Mononuclear cell (primary cell): ENCODE results near the gene TRPM5. TPM values are rescaled to one million over a fixed set of nuclear protein-coding genes. Genes with fewer than 3 reads are reported as not detected.

Experiments used
- H3K27me3 ChIP-seq: 2 replicates; pipeline ENCODE4 v1.6.0; 2011; ENCODE audit warnings: low read length, control low read depth; ENCODE audit not compliant: insufficient read depth
- H3K4me1 ChIP-seq: 2 replicates; pipeline ENCODE4 v1.5.1; 2011; ENCODE audit warnings: mild to moderate bottlenecking, low read length, control low read depth; ENCODE audit not compliant: insufficient read depth
- H3K4me3 ChIP-seq: 2 replicates; pipeline ENCODE4 v1.5.1; 2011; ENCODE audit warnings: mild to moderate bottlenecking, low read length, moderate library complexity
- H3K9me3 ChIP-seq: 2 replicates; pipeline ENCODE4 v1.5.1; 2011; ENCODE audit warnings: low read depth, mild to moderate bottlenecking, control low read depth, low read length
- total RNA-seq: library from RNA; depleted of rRNA; stranded (reverse); fragments of >200 nt; gene quantifications from one replicate; pipeline ENCODE4 v1.2.3, GENCODE V29; 2012

TRPM5 gene
- total RNA-seq, 1 donor: 0.10 TPM

DNA sequence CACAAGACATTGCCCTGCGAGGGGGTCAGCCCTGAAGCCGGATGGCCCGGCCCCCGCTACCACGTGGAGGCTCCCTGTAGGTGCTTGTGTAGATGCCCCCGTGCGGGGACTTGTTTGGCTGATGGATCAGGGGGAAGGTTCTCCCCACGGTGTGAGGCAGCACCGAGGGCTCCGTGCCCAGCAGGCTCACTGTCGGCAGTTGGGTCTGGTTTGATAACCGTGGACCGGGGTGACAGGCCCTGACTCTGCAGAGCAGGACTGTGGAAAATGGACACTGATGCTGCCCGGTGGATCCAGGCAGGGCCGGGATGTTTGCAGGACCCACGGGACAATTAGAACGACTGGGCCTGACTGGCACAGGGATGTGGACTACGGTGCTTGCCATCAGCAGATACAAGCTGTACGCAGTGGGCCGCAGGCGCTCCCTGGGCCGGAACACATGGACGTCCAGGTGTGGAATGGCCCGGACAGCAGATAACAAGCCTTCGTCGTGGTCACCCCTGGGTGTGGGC lies 19.5 kb upstream of the TRPM5 start:
- Histone ChIP-seq H3K9me3 (no peaks in the 10 kb centered on the region), H3K4me3 (no peak overlapping the region), H3K27me3 (no peaks in the 10 kb centered on the region), H3K4me1 (peaks cover 33% of the 10 kb centered on the region)

DNA sequence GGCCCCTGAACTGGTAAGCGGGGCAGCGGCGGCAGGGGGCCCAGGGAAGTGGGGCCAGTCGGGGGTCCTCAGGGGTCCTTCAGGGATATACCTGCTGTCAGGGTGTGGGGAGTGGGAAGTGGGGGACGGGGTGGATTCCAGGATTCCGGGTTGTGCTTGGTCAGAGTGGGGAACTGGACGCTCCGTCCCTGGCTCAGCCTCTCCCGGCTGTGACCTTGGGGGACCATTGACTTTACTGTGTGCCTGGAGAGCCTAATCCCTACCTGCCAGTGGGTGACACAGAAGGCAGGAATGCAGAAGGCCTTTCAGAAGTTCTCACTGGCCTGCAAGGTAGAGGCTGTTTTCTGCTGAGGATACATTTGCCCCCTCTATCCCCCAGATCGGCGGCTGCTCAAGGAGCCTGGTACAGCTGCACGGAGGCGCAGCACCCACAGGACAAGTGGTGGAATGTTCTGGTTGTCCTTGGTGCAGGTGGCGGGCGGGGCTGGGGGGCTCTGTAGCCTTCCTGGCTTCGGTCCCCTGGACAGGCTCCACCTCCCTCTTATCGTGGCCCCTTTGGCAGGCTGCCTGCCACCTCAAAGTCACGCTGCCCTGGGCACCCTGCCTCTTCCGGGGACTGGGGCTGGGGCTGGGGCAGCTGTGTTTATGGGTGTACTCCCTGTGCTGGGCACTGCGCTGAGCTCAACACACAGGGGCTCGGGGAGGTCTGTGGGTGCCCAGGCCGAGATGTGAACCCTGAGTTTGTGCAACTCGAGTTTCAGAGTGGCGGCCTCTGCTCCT lies 18.9 kb upstream of the TRPM5 start:
- Histone ChIP-seq H3K4me1 (peaks cover 27% of the 10 kb centered on the region), H3K4me3 (no peak overlapping the region), H3K9me3 (no peaks in the 10 kb centered on the region), H3K27me3 (no peaks in the 10 kb centered on the region)

DNA sequence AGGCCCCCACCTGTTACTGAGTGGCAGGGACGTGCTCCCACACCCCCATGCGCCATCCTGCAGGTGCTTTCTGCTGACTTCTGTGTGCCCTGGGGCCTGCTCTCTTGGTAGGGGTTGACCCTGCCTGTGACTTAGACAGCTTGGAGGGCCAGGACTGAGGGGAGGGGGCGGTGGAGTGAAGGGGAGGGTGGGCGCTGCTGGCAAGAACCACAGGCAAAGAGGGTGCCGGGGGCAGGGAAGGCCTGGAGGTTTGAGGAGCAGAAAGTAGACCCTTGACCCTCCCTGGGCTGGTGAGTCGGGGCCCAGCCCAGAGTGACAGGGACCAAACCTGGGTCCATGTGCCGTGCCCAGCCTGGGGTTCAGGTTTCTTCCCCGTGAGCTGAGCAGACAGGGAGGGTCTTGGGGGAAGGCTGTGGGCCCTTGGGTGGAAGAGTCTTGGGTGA lies 18.2 kb upstream of the TRPM5 start:
- Histone ChIP-seq H3K4me1 (peaks cover 21% of the 10 kb centered on the region), H3K27me3 (no peaks in the 10 kb centered on the region), H3K9me3 (no peaks in the 10 kb centered on the region), H3K4me3 (no peak overlapping the region)

DNA sequence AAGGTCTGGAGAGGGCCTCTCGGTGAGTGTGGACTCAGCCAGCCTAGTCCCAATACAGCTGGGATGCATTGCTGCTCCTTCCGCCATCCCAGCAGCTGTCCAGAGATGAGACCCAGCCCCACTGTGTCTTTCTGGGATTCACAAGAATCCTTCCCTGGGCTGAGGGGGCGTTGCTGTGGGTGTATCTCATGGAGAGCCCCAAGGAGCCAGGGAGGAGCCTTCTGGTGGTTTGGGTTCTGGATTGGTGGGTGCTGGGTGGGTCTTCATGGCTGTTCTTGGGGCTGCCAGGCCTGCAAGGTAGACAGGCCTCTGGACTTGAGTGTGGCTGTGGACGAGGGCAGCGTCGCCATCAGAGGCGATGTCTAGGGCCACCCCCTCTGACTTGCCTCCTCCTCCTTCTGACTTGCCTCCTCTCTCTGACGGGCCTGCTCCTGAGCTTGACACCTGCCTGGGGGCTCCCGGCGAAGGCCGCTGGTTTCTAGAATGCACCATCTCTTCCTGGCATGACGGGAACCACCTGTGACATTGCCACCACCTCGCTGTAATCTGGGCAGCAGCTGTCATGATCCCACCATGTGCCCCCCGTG lies 17.7 kb upstream of the TRPM5 start:
- Histone ChIP-seq H3K9me3 (no peaks in the 10 kb centered on the region), H3K4me3 (no peak overlapping the region), H3K4me1 (peaks cover 16% of the 10 kb centered on the region), H3K27me3 (no peaks in the 10 kb centered on the region)

DNA sequence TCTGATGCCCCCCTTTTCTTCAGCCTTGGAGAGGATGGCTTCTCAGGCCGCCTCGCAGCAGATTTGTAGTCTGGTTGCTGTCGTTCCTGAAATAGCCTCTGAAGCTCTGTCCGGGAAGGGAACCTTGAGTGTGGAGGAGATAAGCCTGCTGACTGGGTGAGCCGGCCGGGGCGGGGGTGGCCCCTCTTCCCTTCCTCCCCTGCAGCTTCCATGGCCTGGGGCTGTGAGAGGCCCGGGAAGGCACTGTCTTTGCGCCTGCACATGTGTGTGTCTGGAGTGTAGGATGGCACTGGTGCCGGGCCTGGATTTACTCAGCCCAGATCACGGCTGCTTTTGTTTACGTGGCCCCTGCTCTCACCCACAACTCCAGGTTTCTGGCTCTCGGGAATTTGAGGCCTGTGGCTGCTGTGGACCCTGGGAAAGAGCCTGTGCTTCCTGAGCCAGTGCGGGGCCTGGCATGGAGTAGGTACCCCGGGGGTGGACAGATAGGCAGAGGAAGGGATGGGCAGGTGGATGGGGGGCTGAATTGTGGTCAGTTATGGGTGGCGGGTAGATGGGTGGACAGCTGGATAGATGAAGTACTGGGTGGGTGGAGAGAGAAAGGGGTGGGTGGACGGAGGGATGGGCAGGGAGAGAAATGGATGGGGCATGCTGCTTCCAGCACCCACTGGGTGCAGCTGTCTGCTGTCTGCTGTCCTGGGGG lies 17.1 kb upstream of the TRPM5 start:
- peaks cover 9% of the 10 kb centered on the region for H3K4me1 ChIP-seq

DNA sequence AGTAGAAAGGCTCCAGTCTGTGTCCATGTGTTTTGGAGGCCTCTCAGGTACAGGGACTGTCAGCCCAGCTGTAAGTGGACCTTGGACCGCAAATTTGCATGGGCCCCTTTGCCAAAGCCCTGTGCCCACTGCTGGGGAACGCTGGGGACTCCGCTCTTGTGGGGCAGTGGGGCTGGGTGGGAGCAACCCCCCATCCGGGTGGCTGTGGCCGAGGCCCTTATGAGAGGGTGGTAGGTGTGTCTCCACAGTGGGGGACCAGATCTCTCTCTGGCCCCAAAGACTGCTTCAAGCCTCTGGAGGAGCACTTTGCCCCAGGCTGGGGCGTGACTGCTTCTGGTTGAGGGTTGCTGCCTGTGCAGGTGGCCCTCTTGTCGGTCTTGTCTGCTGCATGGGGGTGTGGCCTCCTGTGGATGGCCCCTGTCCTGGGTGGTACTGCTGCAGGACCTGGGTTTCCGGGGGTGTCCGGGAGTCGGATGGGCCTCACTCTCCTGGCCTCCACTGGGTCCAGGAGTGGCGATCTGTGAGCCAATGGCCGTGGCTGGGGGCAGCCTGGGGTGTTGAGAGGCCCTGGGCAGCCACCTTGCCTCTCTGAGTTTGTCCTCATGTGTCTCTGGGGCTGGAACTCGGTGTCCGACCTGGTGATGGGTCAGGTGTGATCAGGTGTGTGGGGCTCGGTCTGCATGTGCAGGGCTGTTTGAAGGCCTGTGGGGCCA lies 16.4 kb upstream of the TRPM5 start:
- no peak overlapping the region for H3K4me3 ChIP-seq
- H3K27me3 ChIP-seq: no peaks in the 10 kb centered on the region
- no peaks in the 10 kb centered on the region for H3K9me3 ChIP-seq
- H3K4me1 ChIP-seq: peaks cover 2% of the 10 kb centered on the region

More for the DNA sequence above, 17.1 kb upstream of the TRPM5 start:
- H3K27me3 ChIP-seq: no peaks in the 10 kb centered on the region
- H3K9me3 ChIP-seq: no peaks in the 10 kb centered on the region
- H3K4me3 ChIP-seq: no peak overlapping the region

DNA sequence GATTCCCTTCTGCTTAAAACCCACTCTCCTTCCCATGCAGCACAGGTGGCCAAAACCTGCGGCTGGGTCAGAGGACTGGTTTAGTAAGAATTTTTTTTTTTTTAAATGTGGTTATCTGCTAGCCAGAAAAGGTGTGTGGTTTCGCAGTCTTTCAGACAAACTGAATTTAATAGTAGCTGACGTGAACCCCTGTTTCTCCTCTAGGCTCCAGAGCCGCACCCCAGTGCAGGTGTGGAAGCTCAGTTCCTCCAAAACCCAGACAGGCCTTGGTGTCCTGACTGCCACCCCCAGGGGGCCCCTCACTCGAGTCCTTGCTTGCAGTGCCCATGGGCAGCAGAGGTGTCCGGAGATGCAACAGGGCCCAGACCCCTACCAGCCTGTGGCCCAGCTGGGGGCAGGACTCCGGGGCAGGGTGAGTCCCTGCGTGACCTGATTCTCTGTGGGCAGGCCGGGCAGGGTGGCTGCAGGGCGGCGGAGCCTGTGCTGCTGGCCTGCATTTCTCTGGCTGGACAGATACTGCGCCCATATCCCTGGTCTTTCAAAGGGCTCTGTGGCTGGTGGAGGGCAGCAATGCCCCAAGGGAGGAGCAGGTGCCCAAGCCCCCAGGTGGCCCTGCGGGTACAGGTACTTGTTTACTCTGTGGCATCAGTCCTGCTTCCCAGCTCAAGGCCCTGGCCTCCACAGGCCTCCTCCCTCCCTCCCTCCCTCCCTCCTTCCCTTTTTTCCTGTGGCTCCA lies 15.7 kb upstream of the TRPM5 start:
- no peak overlapping the region for H3K4me3 ChIP-seq
- no peaks in the 10 kb centered on the region for H3K9me3 ChIP-seq
- no peaks in the 10 kb centered on the region for H3K27me3 ChIP-seq
- no peaks in the 10 kb centered on the region for H3K4me1 ChIP-seq

DNA sequence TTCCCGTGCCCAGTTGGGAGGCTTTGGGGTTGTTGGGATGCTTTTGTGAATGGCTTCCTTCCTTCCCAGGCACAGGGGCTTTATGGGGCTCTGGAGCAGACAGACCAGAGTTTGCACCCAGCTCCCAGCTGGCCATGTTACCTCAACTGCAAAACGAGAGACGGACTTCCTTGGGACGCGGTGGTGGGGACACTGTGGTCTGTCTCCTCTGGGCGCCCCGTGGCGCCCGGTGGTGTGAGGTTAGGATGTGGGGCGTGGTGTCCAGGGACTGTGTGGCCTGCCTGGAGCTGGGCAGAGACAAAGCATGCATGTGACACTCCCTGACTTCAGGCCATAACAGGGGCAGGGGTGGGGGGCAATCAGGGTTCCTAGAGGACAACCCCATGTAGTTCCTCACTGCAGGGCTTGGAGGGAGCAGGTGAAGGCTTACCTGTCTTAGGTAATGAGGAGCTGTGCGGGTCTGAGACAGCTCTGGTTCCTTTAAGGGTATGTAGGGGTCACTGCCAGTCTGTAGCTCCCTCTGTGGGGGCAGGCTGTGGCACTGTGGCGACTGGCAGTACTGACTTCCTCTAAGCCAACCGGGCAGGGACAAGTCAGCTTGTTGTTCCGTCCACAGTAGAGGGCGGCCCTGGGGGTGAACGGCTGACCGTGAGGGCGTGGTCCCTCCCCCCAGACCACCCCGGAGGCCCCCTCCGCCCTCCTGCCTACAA lies 14.9 kb upstream of the TRPM5 start:
- H3K27me3 ChIP-seq: no peaks in the 10 kb centered on the region
- no peaks in the 10 kb centered on the region for H3K4me1 ChIP-seq
- no peaks in the 10 kb centered on the region for H3K9me3 ChIP-seq
- no peak overlapping the region for H3K4me3 ChIP-seq

DNA sequence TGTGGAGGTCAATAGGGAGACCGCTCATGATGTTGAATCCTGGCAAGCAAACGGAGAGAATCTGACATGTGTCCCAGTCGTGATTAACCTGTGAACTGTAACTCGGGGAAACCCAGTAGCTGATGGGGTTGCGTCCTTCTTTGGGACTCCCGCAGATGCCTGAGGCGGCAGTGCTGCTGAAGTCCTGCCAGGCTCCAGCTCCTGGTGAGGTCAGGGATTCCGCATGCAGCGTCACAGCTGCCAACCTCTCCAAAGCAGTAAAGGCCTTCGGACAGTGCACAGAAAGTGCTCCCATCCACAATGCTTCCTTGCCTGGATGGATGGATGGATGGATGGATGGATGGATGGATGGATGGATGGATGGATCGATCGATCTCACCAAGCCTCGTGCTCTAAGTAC lies 14.0 kb upstream of the TRPM5 start:
- H3K4me1 ChIP-seq: no peaks in the 10 kb centered on the region
- H3K4me3 ChIP-seq: no peak overlapping the region
- no peaks in the 10 kb centered on the region for H3K27me3 ChIP-seq
- H3K9me3 ChIP-seq: no peaks in the 10 kb centered on the region

DNA sequence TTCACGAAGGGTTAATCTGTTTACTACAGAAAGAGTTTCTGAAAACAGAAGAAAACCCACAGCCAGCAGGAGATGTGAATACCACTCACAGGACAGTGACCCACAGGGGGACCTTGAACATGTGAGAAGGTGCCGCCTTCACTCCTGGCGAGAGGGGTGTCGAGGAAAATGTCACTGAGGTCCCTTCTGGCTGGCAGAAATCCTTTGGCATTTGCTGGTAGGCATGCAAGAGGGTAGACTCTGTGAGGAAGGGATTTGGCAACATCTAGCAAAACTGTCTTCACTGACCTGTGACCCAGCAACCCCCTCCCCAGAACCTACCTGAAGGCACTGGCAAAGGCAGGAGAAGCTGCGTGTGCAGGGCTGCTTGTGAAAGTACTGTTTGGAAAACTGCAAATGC lies 9.1 kb upstream of the TRPM5 start:
- Histone ChIP-seq H3K4me3 (no peak overlapping the region), H3K27me3 (no peaks in the 10 kb centered on the region)

DNA sequence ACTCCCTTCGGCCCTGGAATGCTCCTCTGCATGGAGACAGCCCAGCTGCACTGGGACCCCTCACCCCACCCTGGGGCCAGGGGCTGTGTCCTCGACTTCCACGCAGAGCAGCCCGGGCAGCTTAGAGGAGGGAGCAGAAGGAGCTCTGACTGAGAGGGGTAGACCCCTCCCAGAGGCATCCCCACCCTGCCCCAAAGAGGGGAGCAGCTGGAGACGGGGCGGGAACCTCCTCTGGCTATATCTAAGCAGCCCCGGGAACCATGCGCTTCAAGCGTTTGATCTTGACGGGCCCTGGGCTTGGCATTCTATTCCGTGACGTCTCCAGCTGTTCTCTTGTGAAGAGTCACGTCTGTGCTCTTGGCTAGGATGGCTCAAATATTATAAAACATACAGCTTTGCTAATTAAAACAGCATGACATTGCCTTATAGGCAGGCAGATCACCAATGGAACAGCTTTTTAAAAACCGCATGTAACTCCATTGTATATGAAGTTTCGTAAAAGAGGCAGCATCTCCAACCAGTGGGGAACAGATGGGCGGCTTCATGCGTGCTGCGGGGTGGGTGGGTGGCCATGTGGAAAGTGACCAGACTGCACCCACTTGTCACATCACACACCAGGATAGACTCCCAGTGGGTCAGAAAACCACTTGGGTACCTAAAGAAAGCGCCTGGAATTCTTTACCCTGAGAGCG lies 8.2 kb upstream of the TRPM5 start:
- H3K9me3 ChIP-seq: no peaks in the 10 kb centered on the region
- H3K4me1 ChIP-seq: peaks cover 10% of the 10 kb centered on the region
- H3K4me3 ChIP-seq: no peak overlapping the region
- no peaks in the 10 kb centered on the region for H3K27me3 ChIP-seq

More for the DNA sequence above, 9.1 kb upstream of the TRPM5 start:
- no peaks in the 10 kb centered on the region for H3K9me3 ChIP-seq
- peaks cover under 1% of the 10 kb centered on the region for H3K4me1 ChIP-seq

DNA sequence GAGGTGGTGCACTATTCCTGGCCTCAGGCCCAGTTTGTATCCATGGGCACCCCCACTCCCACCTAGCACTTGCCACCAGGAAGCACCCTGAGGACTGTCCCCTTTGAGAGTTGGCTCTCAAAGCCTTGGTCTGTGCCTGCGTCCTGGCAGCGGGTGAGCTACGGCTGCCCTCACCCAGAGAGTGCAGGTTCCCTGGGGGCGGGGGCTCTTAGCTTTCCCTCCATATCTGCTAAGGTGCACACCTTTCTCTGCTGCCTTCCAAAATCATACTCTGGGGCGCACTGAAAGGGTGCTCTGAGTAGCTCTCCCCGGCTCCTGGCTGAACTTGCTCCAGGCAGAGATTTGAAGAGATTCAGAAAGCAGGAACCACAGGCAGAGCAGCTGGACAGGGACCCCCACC lies 7.6 kb upstream of the TRPM5 start:
- H3K9me3 ChIP-seq: no peaks in the 10 kb centered on the region
- H3K27me3 ChIP-seq: no peaks in the 10 kb centered on the region
- H3K4me3 ChIP-seq: no peak overlapping the region
- peaks cover 16% of the 10 kb centered on the region for H3K4me1 ChIP-seq

DNA sequence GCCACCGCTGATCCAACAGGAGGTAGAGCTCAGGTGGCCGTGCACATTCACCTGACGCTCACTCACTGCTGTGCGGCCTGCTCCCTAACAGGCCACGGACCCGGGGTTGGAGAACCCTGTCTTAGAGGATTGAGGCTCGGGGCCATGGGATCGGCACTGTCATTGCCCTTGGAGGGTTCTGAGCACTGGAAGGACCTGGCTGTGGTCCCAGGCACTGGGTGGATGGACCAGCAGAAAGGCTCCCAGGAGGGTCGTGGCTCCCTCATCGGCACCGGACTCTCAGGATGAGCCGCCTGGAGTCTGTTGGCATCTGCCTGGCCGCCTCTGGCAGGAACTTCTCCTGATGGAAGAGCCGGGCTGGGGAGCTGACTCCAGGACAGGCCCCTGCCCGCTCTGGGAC lies 7.0 kb upstream of the TRPM5 start:
- Histone ChIP-seq H3K9me3 (no peaks in the 10 kb centered on the region), H3K4me1 (peaks cover 22% of the 10 kb centered on the region), H3K27me3 (no peaks in the 10 kb centered on the region), H3K4me3 (no peak overlapping the region)
